HEK293T (cell line): Measurements from ENCODE around the gene SLC6A19.

ENCODE experiments used
- CTCF ChIA-PET: fragments of 350-600 bp; formaldehyde crosslinking; extraction: SDS; loops from one replicate; lab custom pipeline; 2021; ENCODE audit warnings: antibody characterized with exemption, inconsistent platforms; lab: Yijun Ruan, JAX
- POLR2A ChIA-PET: fragments of 350-600 bp; formaldehyde crosslinking; extraction: SDS; loops from one replicate; lab custom pipeline; 2020; ENCODE audit warnings: antibody characterized with exemption, inconsistent platforms; lab: Yijun Ruan, JAX
- DNase-seq: peaks from one replicate; pipeline ENCODE4 v3.0.0; 2012; ENCODE audit warnings: mixed read lengths; ENCODE audit errors: extremely low spot score
- ARNT ChIP-seq: fragments of 450-650 bp; IDR thresholded peaks from 2 replicates; pipeline ENCODE4 v1.6.1; 2017; ENCODE audit warnings: mild to moderate bottlenecking
- BHLHE40 ChIP-seq: fragments of 450-650 bp; IDR thresholded peaks from 2 replicates; pipeline ENCODE4 v1.6.1; 2016; ENCODE audit warnings: mild to moderate bottlenecking, moderate library complexity, borderline replicate concordance
- CTBP1 ChIP-seq: fragments of 450-650 bp; IDR thresholded peaks from 2 replicates; pipeline ENCODE4 v1.6.1; 2016; ENCODE audit warnings: borderline replicate concordance
- ELF4 ChIP-seq: fragments of 450-650 bp; IDR thresholded peaks from 2 replicates; pipeline ENCODE4 v1.6.1; 2017; ENCODE audit warnings: antibody characterized with exemption
- FOXA1 ChIP-seq: fragments of 450-650 bp; IDR thresholded peaks from 2 replicates; pipeline ENCODE4 v1.6.1; 2016; ENCODE audit warnings: mild to moderate bottlenecking
- FOXK2 ChIP-seq: fragments of 450-650 bp; IDR thresholded peaks from 2 replicates; pipeline ENCODE4 v1.6.1; 2016; ENCODE audit warnings: mild to moderate bottlenecking
- FOXM1 ChIP-seq: fragments of 450-650 bp; IDR thresholded peaks from 2 replicates; pipeline ENCODE4 v1.6.1; 2017; ENCODE audit warnings: mild to moderate bottlenecking, borderline replicate concordance
- HDGF ChIP-seq: fragments of 450-650 bp; IDR thresholded peaks from 2 replicates; pipeline ENCODE4 v1.6.1; 2017; ENCODE audit warnings: antibody characterized with exemption, borderline replicate concordance
- L3MBTL2 ChIP-seq: fragments of 450-650 bp; conservative IDR thresholded peaks from 2 replicates; pipeline ENCODE4 v1.6.1; 2016; ENCODE audit warnings: mild to moderate bottlenecking
- LEF1 ChIP-seq: fragments of 450-650 bp; IDR thresholded peaks from 2 replicates; pipeline ENCODE4 v1.6.1; 2017; ENCODE audit warnings: mild to moderate bottlenecking, borderline replicate concordance
- NFRKB ChIP-seq: fragments of 450-650 bp; IDR thresholded peaks from 2 replicates; pipeline ENCODE4 v1.6.1; 2016; ENCODE audit warnings: mild to moderate bottlenecking, moderate library complexity
- PKNOX1 ChIP-seq: fragments of 450-650 bp; IDR thresholded peaks from 2 replicates; pipeline ENCODE4 v1.6.1; 2016
- SP1 ChIP-seq: fragments of 450-650 bp; IDR thresholded peaks from 2 replicates; pipeline ENCODE4 v1.6.1; 2017
- SUZ12 ChIP-seq: fragments of 450-650 bp; IDR thresholded peaks from 2 replicates; pipeline ENCODE4 v1.6.1; 2016; ENCODE audit warnings: mild to moderate bottlenecking
- TARDBP ChIP-seq: fragments of 450-650 bp; IDR thresholded peaks from 2 replicates; pipeline ENCODE4 v1.6.1; 2016
- ZNF384 ChIP-seq: fragments of 450-650 bp; IDR thresholded peaks from 2 replicates; pipeline ENCODE4 v1.6.1; 2016

The SLC6A19 gene

DNA sequence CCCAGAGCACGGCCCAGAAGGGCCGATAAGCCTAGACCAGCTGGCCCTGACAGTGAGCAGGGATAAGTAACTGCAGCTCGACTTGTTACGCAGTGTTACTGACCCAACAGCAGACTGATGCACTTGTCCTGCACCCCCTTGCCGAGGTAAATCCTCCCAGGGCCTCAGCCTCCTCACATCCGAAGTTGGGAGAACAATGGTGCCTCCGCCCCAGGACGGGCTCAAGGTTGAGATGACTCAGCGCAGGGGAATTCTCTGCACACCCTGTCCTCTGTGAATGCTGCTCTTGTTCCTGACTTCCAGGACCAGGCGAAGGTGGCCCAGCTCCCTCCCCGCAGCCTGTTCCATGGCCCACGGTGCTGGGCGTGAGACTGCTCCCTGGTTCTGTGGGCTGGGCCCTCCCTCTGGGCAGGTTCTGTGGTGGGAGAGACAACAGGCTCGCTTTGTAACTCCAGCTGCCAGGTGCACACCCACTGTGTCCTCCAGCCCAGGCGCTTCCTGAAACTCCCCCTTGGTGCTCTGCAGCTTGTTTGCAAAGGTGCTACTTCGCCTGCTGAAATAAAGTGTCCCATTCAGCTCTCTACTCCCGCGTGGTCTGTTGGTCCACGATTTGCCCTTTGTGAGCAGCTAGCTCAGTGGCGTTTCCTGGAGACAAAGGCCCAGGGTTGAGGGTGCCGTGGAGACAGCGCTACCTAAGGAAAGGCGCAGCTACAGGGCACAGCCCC is 40.1 kb upstream of the SLC6A19 start:
- CTCF ChIA-PET: interaction anchor here (0.8 to 1.4 kb wide), 3 partner anchors 13 to 484 kb away, joined by 3 read pairs; no protein-coding TSS in a partner anchor

GRCh38 chr5:1161833-1162229 is 39.6 kb upstream of the SLC6A19 start:
- TF ChIP-seq BHLHE40 (no peak), LEF1 (no peak), FOXM1 (no peak), ARNT (no peak), NFRKB (no peak), L3MBTL2 (no peak), SUZ12 (no peak)
- no peak for DNase-seq
- ChIA-PET CTCF (interaction anchor here (0.6 to 1.6 kb wide), 3 partner anchors 11 to 483 kb away, joined by 3 to 6 read pairs (median 3); no protein-coding TSS in a partner anchor), POLR2A (no interaction called here)

More for the DNA sequence above, 40.1 kb upstream of the SLC6A19 start:
- POLR2A ChIA-PET: no interaction called here
- no peak for DNase-seq
- TF ChIP-seq ZNF384 (no peak), HDGF (no peak), NFRKB (no peak), TARDBP (no peak), CTBP1 (no peak), FOXK2 (no peak), ARNT (no peak), FOXM1 (no peak), BHLHE40 (no peak), SUZ12 (no peak), SP1 (no peak), PKNOX1 (no peak), LEF1 (no peak), ELF4 (no peak), L3MBTL2 (no peak), FOXA1 (no peak)

DNA sequence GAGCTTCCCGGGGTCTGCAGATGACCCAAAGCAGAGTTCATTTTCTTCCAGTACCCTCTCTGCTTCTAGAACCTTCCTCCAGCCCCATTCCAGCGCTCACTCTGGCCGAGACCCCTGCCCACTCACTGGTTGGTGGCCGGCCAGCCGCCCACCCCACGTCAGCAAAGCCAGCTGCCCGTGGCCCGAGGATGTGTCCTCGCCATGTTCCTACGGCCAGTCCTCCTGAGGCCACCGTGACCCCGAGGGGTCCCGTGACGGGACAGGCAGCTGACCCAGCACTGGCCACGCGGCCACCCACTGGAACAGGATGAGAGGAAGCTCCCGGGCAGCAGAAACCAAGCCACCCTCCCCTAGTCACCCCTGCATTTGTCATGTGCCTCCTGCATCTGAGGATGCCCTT is 39.1 kb upstream of the SLC6A19 start:
- POLR2A ChIA-PET: no interaction called here
- CTCF ChIA-PET: interaction anchor here (0.6 to 1.6 kb wide), 3 partner anchors 11 to 483 kb away, joined by 3 to 6 read pairs (median 3); no protein-coding TSS in a partner anchor
- DNase-seq: no peak
- TF ChIP-seq LEF1 (no peak), BHLHE40 (no peak), FOXA1 (no peak), ARNT (no peak), FOXM1 (no peak), L3MBTL2 (no peak), FOXK2 (no peak), ZNF384 (no peak), ELF4 (no peak), NFRKB (no peak), HDGF (no peak), PKNOX1 (no peak)

DNA sequence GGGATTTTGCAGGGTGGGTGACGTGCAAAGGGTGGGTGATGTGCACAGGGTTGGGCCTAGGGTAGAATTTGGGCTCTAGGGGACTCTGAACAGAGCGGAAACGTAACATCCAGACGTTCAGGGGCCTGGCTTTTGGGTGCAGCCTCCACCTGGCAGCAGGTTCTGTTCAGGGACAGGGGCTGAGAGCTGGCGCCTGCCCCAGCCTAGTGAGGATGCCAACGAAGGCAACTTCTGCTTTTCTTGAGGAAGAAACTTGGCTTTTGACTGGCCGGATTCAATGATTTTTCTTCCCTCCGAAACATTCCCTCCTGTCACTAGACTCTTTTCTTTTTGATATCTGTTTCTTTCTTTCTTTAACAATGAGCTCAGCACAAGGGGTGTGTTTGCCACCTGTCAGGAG is 38.6 kb upstream of the SLC6A19 start:
- no peak for TF ChIP-seq FOXA1
- TF ChIP-seq LEF1: no peak
- TF ChIP-seq BHLHE40: no peak
- TF ChIP-seq FOXM1: no peak
- POLR2A ChIA-PET: no interaction called here
- CTCF ChIA-PET: interaction anchor here (1.4 to 1.6 kb wide), 2 partner anchors 11 to 482 kb away, joined by 3 to 6 read pairs; no protein-coding TSS in a partner anchor
- no peak for DNase-seq

- POLR2A ChIA-PET: no interaction called here
- CTCF ChIA-PET: interaction anchor here (1.6 kb wide), 1 partner anchor 11 kb away, joined by 6 read pairs; no protein-coding TSS in a partner anchor
- TF ChIP-seq PKNOX1 (no peak), LEF1 (no peak), HDGF (no peak), FOXK2 (no peak), NFRKB (no peak), ELF4 (no peak), L3MBTL2 (no peak), FOXM1 (no peak), SUZ12 (no peak), BHLHE40 (no peak), ARNT (no peak), FOXA1 (no peak), SP1 (no peak), TARDBP (no peak), CTBP1 (no peak), ZNF384 (no peak)
- no peak for DNase-seq
Measured at GRCh38 chr5:1163366-1163765, 38.0 kb upstream of the SLC6A19 start.

- no peak for TF ChIP-seq SUZ12
- TF ChIP-seq PKNOX1: no peak
- POLR2A ChIA-PET: no interaction called here
- CTCF ChIA-PET: no interaction called here
- DNase-seq: no peak
Measured at GRCh38 chr5:1163879-1164278, 37.5 kb upstream of the SLC6A19 start.
